Measurements from ENCODE around the gene TRPC4AP. TPM values are rescaled to one million over a fixed set of nuclear protein-coding genes. Genes with fewer than 3 reads are reported as not detected.

TRPC4AP gene
- total RNA-seq, 1 donor from 2014 or later, result 102 TPM

GRCh38 chr20:34995192-34995591 lies 97.4 kb downstream of the TRPC4AP start:
- Mint-ChIP-seq H3K4me3 (no peak overlapping the region), H3K36me3 (peaks cover 25% of the 10 kb centered on the region), H3K27ac (no peak overlapping the region), H3K4me1 (ENCODE audit: unreplicated experiment) (peaks cover 6% of the 10 kb centered on the region), H3K27me3 (no peaks in the 10 kb centered on the region), H3K9me3 (no peaks in the 10 kb centered on the region)
- TF ChIP-seq CTCF (conservative IDR thresholded peaks at IDR 0.05), result no peak
- DNase-seq (ENCODE audit: extremely low spot score, unreplicated experiment), result no peak

- Mint-ChIP-seq H3K27me3 (no peaks in the 10 kb centered on the region), H3K4me1 (ENCODE audit: unreplicated experiment) (peaks cover 6% of the 10 kb centered on the region), H3K9me3 (no peaks in the 10 kb centered on the region), H3K27ac (no peak overlapping the region), H3K4me3 (no peak overlapping the region), H3K36me3 (peaks cover 25% of the 10 kb centered on the region)
- no peak for TF ChIP-seq CTCF (conservative IDR thresholded peaks at IDR 0.05)
- DNase-seq (ENCODE audit: extremely low spot score, unreplicated experiment), result no peak
Measured at GRCh38 chr20:34994509-34995131, 98.0 kb downstream of the TRPC4AP start.

GRCh38 chr20:34993941-34994508 lies 98.6 kb downstream of the TRPC4AP start:
- no peaks in the 10 kb centered on the region for H3K27me3 Mint-ChIP-seq
- no peak overlapping the region for H3K27ac Mint-ChIP-seq
- no peak for TF ChIP-seq CTCF (conservative IDR thresholded peaks at IDR 0.05)
- peaks cover 22% of the 10 kb centered on the region for H3K36me3 Mint-ChIP-seq
- no peak for DNase-seq (ENCODE audit: extremely low spot score, unreplicated experiment)
- H3K9me3 Mint-ChIP-seq, result no peaks in the 10 kb centered on the region
- peaks cover 6% of the 10 kb centered on the region for H3K4me1 Mint-ChIP-seq (ENCODE audit: unreplicated experiment)
- H3K4me3 Mint-ChIP-seq, result no peak overlapping the region

- Mint-ChIP-seq H3K36me3 (peaks cover 12% of the 10 kb centered on the region), H3K27me3 (no peaks in the 10 kb centered on the region), H3K9me3 (no peaks in the 10 kb centered on the region), H3K27ac (no peak overlapping the region), H3K4me1 (ENCODE audit: unreplicated experiment) (peaks cover 10% of the 10 kb centered on the region), H3K4me3 (no peak overlapping the region)
- TF ChIP-seq CTCF (conservative IDR thresholded peaks at IDR 0.05), result no peak
- no peak for DNase-seq (ENCODE audit: extremely low spot score, unreplicated experiment)
Measured at GRCh38 chr20:34992751-34993417, 99.7 kb downstream of the TRPC4AP start.

- H3K27ac Mint-ChIP-seq, result peak overlapping the region; percentile 65
- DNase-seq (ENCODE audit: extremely low spot score, unreplicated experiment), result no peak
- no peak for TF ChIP-seq CTCF (conservative IDR thresholded peaks at IDR 0.05)
- peaks cover 2% of the 10 kb centered on the region for H3K27me3 Mint-ChIP-seq
- H3K4me3 Mint-ChIP-seq, result no peak overlapping the region
- peaks cover 10% of the 10 kb centered on the region for H3K4me1 Mint-ChIP-seq (ENCODE audit: unreplicated experiment)
- H3K36me3 Mint-ChIP-seq, result peaks cover 4% of the 10 kb centered on the region
- H3K9me3 Mint-ChIP-seq, result no peaks in the 10 kb centered on the region
Measured at GRCh38 chr20:34990661-34991214, 101.9 kb downstream of the TRPC4AP start.
